Mesothelial cell of epicardium (in vitro differentiated cells): ENCODE data around the gene HMG20A. TPM values are rescaled to one million over a fixed set of nuclear protein-coding genes. Genes with fewer than 3 reads are reported as not detected.

Experiments
- DNase-seq, 2 experiments: peaks; one replicate each; pipeline ENCODE4 v3.0.0; 2021; ENCODE audit warnings: low spot score in 2 of 2; ENCODE audit not compliant: unreplicated experiment in 2 of 2
- H3K27ac Mint-ChIP-seq: 2 replicates; pipeline ENCODE4 v1.8.0; 2021; ENCODE audit warnings: mixed read lengths
- H3K27me3 Mint-ChIP-seq: 2 replicates; pipeline ENCODE4 v1.8.0; 2021; ENCODE audit warnings: low read depth, mixed read lengths
- H3K36me3 Mint-ChIP-seq: 2 replicates; pipeline ENCODE4 v1.8.0; 2021; ENCODE audit warnings: mixed read lengths
- H3K4me1 Mint-ChIP-seq: 2 replicates; pipeline ENCODE4 v1.8.0; 2021; ENCODE audit warnings: mixed read lengths
- H3K4me3 Mint-ChIP-seq: 2 replicates; pipeline ENCODE4 v1.8.0; 2021; ENCODE audit warnings: mild to moderate bottlenecking, moderate library complexity, mixed read lengths
- H3K9me3 Mint-ChIP-seq: 2 replicates; pipeline ENCODE4 v1.8.0; 2021; ENCODE audit warnings: mixed read lengths
- total RNA-seq: library from RNA; stranded (reverse); gene quantifications from 3 replicates; pipeline ENCODE4 v1.2.1, GENCODE V29; 2021
- TF ChIP-seq, protein P1 (sequence below): fragments of 200-600 bp; sonication (generic); IDR thresholded peaks from one replicate; pipeline ENCODE4 v1.5.0; 2021; ENCODE audit warnings: antibody characterized with exemption; ENCODE audit not compliant: unreplicated experiment

HMG20A gene
- total RNA-seq, 1 donor from 2014 or later: 70.5 TPM

DNA sequence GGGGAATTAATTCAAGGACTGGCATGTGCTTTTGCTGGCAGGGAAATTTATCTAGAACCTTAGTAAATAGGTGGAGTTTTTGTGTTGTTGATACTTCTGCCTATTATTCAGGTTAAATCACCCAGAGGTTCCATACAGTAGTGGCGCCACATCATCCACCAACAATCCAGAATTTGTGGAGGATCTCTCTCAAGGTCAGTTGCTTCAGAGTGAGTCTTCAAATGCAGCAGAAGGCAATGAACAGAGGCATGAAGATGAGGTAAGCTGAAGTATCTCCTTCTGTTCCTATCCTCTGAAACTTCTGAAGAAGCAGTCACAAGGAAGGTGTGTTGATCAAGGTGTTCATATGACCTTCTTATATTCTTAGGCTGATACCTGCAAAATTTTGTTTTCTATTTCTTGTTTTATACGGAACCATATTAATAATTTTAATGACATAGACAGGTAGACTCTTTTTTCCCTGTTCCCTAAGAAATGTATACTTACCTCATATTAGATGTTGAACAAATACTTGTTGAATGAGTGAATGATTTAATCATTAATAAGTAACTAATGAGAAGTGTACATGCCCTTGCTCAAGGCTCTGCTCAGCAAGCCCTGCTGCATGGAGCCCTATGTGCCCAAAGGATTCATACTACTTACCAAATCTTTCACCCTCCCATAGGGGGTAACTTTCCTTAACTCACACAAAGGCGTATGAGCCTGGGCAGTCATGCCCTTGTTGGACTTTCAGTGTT, 43.6 kb downstream of the HMG20A start:
- Mint-ChIP-seq H3K27me3 (no peaks in the 10 kb centered on the region), H3K27ac (no peak overlapping the region), H3K4me3 (no peak overlapping the region), H3K9me3 (no peaks in the 10 kb centered on the region), H3K4me1 (no peaks in the 10 kb centered on the region), H3K36me3 (peaks cover 38% of the 10 kb centered on the region)
- no peak for DNase-seq
- TF ChIP-seq, protein P1, sequence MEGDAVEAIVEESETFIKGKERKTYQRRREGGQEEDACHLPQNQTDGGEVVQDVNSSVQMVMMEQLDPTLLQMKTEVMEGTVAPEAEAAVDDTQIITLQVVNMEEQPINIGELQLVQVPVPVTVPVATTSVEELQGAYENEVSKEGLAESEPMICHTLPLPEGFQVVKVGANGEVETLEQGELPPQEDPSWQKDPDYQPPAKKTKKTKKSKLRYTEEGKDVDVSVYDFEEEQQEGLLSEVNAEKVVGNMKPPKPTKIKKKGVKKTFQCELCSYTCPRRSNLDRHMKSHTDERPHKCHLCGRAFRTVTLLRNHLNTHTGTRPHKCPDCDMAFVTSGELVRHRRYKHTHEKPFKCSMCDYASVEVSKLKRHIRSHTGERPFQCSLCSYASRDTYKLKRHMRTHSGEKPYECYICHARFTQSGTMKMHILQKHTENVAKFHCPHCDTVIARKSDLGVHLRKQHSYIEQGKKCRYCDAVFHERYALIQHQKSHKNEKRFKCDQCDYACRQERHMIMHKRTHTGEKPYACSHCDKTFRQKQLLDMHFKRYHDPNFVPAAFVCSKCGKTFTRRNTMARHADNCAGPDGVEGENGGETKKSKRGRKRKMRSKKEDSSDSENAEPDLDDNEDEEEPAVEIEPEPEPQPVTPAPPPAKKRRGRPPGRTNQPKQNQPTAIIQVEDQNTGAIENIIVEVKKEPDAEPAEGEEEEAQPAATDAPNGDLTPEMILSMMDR: no peak

DNA sequence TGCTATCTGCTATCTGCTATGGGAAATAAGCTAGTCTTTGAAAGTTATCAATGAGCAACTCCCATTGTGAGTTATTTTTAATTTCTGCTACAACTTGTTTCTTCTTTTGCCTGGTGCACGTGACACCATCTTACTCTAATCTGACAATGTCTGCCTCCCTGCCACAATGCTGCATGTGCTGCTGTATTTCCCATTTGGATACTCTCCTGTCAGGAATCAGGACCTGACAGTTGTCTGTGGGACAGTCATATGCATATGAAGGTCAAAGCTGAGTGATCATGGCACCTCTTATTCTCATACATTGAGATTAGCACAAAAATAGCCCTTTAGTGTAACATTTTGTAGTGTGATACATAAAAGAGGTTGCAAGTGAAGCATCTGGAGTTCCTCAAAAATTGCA, 45.8 kb downstream of the HMG20A start:
- H3K4me3 Mint-ChIP-seq: no peak overlapping the region
- H3K4me1 Mint-ChIP-seq: no peaks in the 10 kb centered on the region
- H3K9me3 Mint-ChIP-seq: no peaks in the 10 kb centered on the region
- no peaks in the 10 kb centered on the region for H3K27me3 Mint-ChIP-seq
- no peak overlapping the region for H3K27ac Mint-ChIP-seq
- TF ChIP-seq, protein P1: no peak
- no peak for DNase-seq
- peaks cover 31% of the 10 kb centered on the region for H3K36me3 Mint-ChIP-seq

DNA sequence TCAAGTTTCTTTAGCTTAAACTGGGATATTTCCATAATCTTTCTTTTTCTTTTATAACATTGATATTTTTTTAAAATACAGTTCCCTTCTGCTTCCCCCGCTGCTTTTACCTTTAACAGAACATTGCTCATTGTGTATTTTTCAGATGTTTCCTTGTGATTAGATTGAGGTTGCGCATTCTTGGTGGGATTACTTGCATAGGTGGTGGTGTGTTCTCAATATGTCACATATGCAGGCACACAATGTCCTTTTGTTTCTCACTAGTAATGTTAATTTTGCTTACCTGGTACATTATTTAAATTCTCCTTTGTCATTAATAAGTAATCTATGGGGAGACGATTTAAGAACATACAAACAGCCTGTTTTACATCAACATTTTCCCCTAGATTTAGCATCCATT, 48.2 kb downstream of the HMG20A start:
- H3K27me3 Mint-ChIP-seq: no peaks in the 10 kb centered on the region
- H3K36me3 Mint-ChIP-seq: peaks cover 41% of the 10 kb centered on the region
- TF ChIP-seq, protein P1: no peak
- no peaks in the 10 kb centered on the region for H3K4me1 Mint-ChIP-seq
- H3K4me3 Mint-ChIP-seq: no peak overlapping the region
- H3K27ac Mint-ChIP-seq: no peak overlapping the region
- DNase-seq: no peak
- no peaks in the 10 kb centered on the region for H3K9me3 Mint-ChIP-seq

DNA sequence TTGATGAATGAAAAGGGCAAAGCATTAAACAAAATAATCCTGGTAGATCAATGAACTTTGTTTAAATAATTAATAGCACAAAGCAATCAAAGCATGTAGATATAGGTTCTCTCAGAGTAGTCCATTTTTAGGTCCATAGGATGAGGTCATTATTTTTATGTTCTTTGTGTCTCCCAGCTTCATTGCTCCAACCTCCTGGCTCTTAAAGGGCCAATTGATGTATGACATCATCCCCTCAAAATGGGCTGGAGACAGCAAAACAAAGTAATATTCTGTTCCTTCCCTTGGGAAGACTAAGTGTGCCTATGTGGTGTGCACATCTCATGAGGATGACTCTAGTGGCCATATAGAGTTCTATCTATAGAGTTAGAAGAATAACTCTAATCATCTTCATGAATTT, 49.5 kb downstream of the HMG20A start:
- Mint-ChIP-seq H3K27me3 (no peaks in the 10 kb centered on the region), H3K4me3 (no peak overlapping the region), H3K27ac (no peak overlapping the region), H3K4me1 (no peaks in the 10 kb centered on the region), H3K9me3 (no peaks in the 10 kb centered on the region), H3K36me3 (peaks cover 45% of the 10 kb centered on the region)
- TF ChIP-seq, protein P1: no peak
- no peak for DNase-seq

DNA sequence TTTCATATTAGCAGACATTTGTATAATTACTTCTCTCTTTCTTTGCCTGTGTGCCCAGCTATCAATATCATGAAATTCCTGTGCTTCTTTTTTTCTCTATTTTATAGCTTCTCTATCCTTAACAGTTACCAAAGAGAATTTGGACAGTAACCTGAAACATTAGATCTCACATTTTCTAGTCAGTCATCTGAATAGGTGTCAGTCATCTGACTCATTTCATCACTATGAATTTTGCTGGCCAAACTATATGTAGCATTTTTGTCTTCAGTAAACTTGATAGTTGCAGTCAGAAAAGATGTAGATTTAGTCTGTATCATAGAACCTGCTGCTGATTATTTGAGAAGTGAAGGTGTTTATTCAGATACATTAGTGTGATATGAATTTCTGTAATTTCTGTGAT, 52.6 kb downstream of the HMG20A start:
- DNase-seq: no peak
- no peak overlapping the region for H3K4me3 Mint-ChIP-seq
- no peaks in the 10 kb centered on the region for H3K4me1 Mint-ChIP-seq
- no peaks in the 10 kb centered on the region for H3K9me3 Mint-ChIP-seq
- H3K27ac Mint-ChIP-seq: no peak overlapping the region
- H3K36me3 Mint-ChIP-seq: peaks cover 51% of the 10 kb centered on the region
- TF ChIP-seq, protein P1: no peak
- H3K27me3 Mint-ChIP-seq: no peaks in the 10 kb centered on the region
